CD4-positive, alpha-beta T cell treated with Interleukin-21 for 1 hour (primary cell): Measurements from ENCODE around the gene ARHGEF38.

Experiments used
- DNase-seq: peaks from one replicate; pipeline ENCODE4 v3.0.0-alpha.2; 2020

Gene ARHGEF38

GRCh38 chr4:105619188-105619931 is 66.9 kb downstream of the ARHGEF38 start:
- DNase-seq: no peak

DNA sequence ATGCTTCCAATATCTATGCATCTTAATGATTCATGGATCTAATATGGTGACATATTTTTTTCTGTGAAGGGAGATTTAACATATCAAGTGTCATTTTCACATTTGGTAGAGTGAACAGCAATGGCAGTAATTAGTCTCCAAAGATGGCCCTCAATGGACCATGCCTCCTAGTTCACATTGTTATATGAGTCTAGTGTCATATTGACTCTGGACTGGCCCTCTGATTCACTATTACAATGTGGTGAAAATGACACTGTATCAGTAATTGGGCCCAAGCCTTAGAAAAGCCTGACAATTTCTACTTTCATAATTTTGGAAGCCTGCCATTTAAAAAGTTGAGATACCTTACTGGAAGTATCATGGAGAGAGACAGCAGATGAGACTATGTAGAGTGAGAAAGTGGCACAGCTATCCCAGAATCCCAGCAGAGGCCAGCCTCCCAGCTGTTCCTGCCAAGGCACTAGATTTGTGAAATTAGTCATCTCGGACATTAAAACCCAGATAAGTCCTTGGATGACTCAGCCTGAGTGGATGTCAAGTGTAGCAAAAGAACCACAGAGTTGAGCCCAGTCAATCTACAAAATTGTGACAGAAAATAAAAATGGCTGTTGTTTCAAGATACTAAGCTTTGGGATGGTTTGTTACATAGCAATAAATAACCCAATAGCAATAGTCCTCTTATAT is 68.4 kb downstream of the ARHGEF38 start:
- DNase-seq: no peak

DNA sequence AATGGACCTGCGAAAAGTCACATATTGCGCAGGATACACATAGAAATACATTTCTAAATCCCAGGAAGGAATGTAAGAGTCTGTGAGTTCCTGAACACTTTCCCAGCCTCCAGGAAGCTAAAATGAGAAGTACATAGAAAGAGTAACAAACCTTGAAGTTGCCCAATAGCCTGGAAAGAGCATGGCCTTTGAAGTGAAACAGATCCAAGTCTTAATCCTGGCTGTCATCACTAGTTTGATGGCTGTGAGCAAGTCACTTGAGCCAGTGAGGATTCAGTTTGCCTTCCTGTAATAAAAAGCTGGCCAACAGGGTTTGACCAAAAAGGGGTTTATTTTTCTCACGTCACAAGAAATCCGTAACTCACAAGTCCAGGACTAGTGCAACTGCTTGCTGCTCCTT is 69.8 kb downstream of the ARHGEF38 start:
- no peak for DNase-seq

DNA sequence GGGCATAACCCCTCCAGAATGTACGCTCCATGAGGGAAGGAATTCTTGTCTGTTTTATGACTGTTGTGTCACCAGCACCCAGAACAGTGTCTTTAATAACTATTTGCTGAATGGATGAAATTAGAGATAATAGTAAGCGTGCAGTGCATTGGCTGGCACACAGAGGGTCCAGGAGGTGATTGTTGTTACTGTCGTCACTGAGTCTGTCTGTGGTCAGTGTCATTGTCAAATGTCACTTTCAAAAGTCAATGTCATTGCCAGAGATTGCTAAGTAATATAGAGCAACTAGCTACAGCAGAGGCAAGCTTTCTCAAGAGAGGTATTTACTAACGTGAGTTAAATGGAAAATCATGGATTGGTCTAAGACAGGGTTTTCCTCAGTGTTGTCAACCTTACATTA is 70.7 kb downstream of the ARHGEF38 start:
- no peak for DNase-seq

- no peak for DNase-seq
Measured at GRCh38 chr4:105624530-105624929, 72.1 kb downstream of the ARHGEF38 start.

- no peak for DNase-seq
Measured at GRCh38 chr4:105625214-105625613, 72.8 kb downstream of the ARHGEF38 start.

- no peak for DNase-seq
Measured at GRCh38 chr4:105626846-105627245, 74.4 kb downstream of the ARHGEF38 start.

GRCh38 chr4:105627620-105628019 is 75.2 kb downstream of the ARHGEF38 start:
- no peak for DNase-seq

GRCh38 chr4:105630670-105631655 is 78.5 kb downstream of the ARHGEF38 start:
- DNase-seq: no peak

GRCh38 chr4:105631818-105632400 is 79.5 kb downstream of the ARHGEF38 start:
- DNase-seq: no peak

DNA sequence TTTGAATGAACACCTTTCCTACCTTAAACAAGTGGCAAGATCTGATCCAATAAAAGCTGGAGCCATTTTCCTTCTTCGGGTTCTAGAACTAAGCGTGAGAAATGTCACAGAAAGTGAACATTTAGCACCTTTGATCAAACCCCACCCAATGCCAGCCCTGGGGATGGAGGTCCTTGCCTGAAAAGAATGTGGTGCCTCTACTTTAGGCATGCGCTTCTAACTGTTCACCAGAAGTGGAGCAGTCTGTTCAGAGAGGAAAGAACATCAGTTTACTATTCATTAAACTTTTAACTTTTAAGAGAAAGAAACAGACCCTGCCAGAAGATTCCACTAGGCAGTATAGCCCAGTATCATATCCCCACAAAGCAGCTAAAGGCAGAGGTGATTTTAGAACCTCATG is 80.2 kb downstream of the ARHGEF38 start:
- DNase-seq: no peak

DNA sequence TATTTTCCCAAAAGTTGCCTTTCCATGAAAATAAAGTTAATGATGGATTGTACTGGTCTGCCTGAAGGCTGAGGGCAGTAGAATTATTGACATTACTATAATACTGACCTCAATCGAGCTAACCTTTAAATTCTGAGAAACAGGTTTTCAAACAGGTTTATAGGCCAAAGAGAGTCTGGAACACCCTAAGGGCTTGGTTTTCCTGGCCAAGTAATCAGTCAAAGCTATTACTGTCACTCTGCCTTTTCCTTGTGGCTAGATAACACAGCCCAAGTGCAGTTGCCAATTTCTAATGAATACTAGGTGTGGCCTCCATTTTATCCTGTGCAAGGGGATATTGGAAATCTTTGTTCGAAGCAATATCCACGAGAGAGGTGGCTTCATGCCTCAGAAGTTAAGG is 80.8 kb downstream of the ARHGEF38 start:
- no peak for DNase-seq

GRCh38 chr4:105634402-105635080 is 82.1 kb downstream of the ARHGEF38 start:
- DNase-seq: no peak

DNA sequence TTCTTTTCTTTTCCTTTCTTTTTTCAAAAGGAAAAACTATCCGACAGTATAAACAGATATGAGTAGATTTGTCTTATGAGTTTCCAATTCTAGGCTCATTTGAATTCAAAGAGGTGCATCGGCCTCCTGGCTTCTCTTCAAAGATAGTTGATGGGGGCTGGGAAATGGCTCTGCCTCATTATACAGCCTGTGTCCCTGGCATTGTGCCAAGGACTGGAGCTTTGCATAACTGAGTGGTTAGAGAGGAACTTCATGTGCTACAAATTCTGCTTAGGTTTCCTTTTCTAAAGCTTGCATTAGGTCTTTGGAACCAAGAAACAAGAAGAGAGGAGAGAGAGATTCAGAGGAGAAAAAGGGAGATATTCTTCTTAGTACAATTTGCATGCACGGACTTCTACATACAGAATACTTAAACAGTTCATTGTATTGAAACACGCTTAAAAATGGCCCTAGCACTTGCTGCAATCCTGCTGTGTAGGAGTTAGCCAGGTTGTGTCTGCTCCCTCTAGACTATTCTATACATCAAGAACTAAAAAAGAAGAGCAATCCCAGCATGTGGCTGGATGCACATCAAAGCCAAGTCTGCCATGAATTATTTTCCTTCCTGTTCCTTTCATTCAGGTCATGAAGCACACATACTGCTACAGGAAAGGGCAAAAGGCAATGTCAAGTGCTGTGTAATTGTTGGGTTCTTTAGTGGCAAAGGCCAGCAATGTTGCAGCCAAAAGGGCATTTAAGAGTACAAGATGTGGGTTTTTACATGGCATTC is 85.2 kb downstream of the ARHGEF38 start:
- DNase-seq: no peak

- DNase-seq: no peak
Measured at GRCh38 chr4:105641845-105642244, 89.4 kb downstream of the ARHGEF38 start.

DNA sequence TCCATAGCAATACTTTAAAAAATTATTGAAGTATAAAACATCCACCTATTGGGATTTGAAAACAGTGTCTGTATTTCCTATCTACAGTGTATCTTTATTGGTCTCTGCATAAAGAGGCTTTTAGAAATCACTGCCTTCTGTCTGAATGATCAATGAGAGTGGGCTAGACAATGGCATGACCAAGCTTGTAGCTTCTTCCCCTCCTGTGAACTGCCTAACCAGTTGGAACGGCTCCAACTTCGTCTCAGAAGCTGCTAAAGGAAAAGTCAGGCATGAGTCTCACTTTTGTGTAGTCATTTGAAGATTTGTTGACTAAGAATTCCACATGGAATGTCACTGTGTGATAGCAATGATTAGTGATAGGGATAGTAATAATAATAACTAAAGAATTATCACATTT is 91.8 kb downstream of the ARHGEF38 start:
- no peak for DNase-seq

GRCh38 chr4:105645440-105645839 is 93.0 kb downstream of the ARHGEF38 start:
- DNase-seq: no peak

- no peak for DNase-seq
Measured at GRCh38 chr4:105650190-105650589, 97.8 kb downstream of the ARHGEF38 start.

GRCh38 chr4:105651884-105652283 is 99.5 kb downstream of the ARHGEF38 start:
- no peak for DNase-seq

DNA sequence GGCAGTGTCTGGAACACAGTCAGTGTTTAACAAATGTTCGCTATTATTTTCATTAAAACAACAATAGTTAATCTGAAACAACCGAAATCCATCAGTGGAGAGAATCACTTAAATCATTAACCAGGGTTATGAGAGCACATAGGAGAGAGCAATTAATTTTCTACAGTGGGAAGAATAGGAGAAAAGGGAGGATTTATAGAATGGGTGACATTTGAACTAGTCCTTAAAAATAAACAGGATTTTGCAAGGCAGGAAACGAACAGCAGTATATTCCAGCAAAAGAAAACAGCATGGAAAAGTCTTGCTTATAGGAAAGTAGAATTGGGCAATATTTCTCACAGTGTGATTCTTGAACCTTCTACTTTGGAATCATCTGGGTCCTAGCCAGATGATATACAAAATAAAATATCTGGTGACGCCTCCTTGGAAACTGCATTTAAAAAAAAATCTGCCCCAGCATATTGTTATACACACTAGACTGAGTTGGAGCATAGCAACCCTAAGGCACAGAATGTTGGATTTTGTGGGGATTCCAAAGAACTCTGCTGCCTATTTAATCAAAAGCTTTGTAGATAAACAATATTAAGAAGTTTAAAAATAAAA is 100.0 kb downstream of the ARHGEF38 start:
- no peak for DNase-seq

DNA sequence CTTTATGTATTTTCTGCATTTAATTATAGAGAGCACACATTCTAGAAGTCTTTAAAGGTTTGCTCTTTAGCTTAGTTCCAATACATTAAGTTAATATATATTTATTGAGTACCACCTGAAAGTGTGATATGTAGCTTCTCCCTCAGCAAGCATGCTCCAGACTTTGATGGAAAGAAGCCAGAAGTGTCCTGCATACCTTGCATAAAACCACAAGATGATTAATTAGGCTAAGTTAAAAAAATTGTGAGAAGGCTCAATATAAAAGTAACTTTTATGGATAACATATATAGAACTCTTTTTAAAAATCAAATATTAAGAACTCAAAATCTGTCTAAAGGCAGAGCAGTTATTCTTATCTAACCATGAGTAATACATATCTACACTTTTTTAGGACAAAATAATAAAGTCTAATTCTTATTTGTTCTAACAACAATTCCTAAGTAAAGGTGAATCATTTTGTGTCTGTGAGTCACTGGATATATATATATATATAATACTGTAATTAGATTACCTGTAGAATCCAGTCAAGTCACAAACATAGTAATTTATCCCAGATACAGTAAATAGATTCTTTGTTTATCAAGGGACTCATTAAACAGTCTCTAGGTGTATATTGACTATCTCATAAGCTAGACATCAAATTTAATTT is 104.8 kb downstream of the ARHGEF38 start:
- no peak for DNase-seq
